HepG2 (cell line): ENCODE measurements around the gene RRAS. TPM values are rescaled to one million over a fixed set of nuclear protein-coding genes. Genes with fewer than 3 reads are reported as not detected.

Experiments
- ATAC-seq: fragments of 200-7000 bp; cut with Tn5 transposase; 3 replicates; pipeline ENCODE4 v1.9.1; 2020; ENCODE audit warnings: mild to moderate bottlenecking, moderate library complexity
- BruUV-seq: library from RNA; stranded (reverse); fragments of 400-500 nt; replicated peaks from 2 replicates; lab custom pipeline; 2021; lab: Mats Ljungman, UMichigan
- CTCF ChIA-PET: fragments of 300-600 bp; formaldehyde crosslinking; extraction: SDS; loops from one replicate; lab custom pipeline; 2021; ENCODE audit warnings: low total read pairs, inconsistent platforms, low intra/inter-chr PET ratio; lab: Yijun Ruan, JAX
- POLR2A ChIA-PET: fragments of 350-600 bp; sonication (Branson Sonifier 250); formaldehyde crosslinking; loops from one replicate; lab custom pipeline; 2020; ENCODE audit warnings: antibody characterized with exemption, inconsistent platforms; lab: Yijun Ruan, JAX
- DNase-seq: peaks from one replicate; pipeline ENCODE4 v3.0.0-alpha.2; 2015; ENCODE audit warnings: low spot score
- FAIRE-seq: peaks from 3 replicates; lab custom pipeline; 2011; peaks lifted over from hg19 to GRCh38; lab: Jason Lieb, UNC
- H2AFZ ChIP-seq: one replicate; pipeline ENCODE4 v1.6.1; 2011; ENCODE audit warnings: low read length, inconsistent platforms
- H3K27ac ChIP-seq: fragments of 300-600 bp; 3 replicates; pipeline ENCODE4 v1.8.0; 2011; ENCODE audit warnings: mixed run types, mild to moderate bottlenecking, mixed read lengths, low read length, inconsistent platforms; ENCODE audit not compliant: insufficient read depth; ENCODE audit errors: extremely low read length
- H3K27me3 ChIP-seq, 2 experiments: fragments of 200-600 bp in 1 of 2; 2 replicates in 1 of 2; 3 replicates in 1 of 2; pipeline versions ENCODE4 v1.6.0 to v1.8.0; 2011; ENCODE audit warnings: low read length in 2 of 2, mild to moderate bottlenecking in 2 of 2, moderate library complexity in 2 of 2, inconsistent platforms in 1 of 2; ENCODE audit not compliant: insufficient read depth in 2 of 2, control insufficient read depth in 1 of 2
- H3K36me3 ChIP-seq, 2 experiments: fragments of 200-600 bp in 1 of 2; replicated peaks in 1 of 2; 2 replicates in 1 of 2; 3 replicates in 1 of 2; pipeline versions ENCODE4 v1.5.1 to v1.8.0; 2011; ENCODE audit warnings: low read length in 2 of 2, inconsistent platforms in 1 of 2; ENCODE audit not compliant: insufficient read depth in 2 of 2, control insufficient read depth in 1 of 2
- H3K4me1 ChIP-seq: 2 replicates; pipeline ENCODE4 v1.5.1; 2012; ENCODE audit warnings: low read length, inconsistent platforms; ENCODE audit not compliant: insufficient read depth
- H3K4me2 ChIP-seq: 2 replicates; pipeline ENCODE4 v1.6.0; 2011; ENCODE audit warnings: low read depth, low read length, inconsistent platforms
- H3K4me3 ChIP-seq, 3 experiments: fragments of 200-600 bp in 1 of 3; sonication (generic), shearing (Covaris generic) in 1 of 3; replicated peaks in 1 of 3; 2 replicates each; pipeline ENCODE4 v1.5.1; 2011 to 2016; ENCODE audit warnings: low read length in 3 of 3, inconsistent platforms in 2 of 3, low read depth in 2 of 3, mild to moderate bottlenecking in 2 of 3, control low read depth in 1 of 3, mixed read lengths in 1 of 3; ENCODE audit not compliant: insufficient read depth in 1 of 3
- H3K79me2 ChIP-seq: one replicate; pipeline ENCODE4 v1.6.1; 2011; ENCODE audit warnings: low read length, inconsistent platforms; ENCODE audit not compliant: insufficient read depth
- H3K9ac ChIP-seq: 2 replicates; pipeline ENCODE4 v1.6.0; 2011; ENCODE audit warnings: mild to moderate bottlenecking, low read depth, low read length, inconsistent platforms; ENCODE audit not compliant: insufficient read depth
- H3K9me3 ChIP-seq: 2 replicates; pipeline ENCODE4 v1.5.1; 2012; ENCODE audit warnings: mild to moderate bottlenecking, low read length
- H4K20me1 ChIP-seq: 2 replicates; pipeline ENCODE4 v1.6.0; 2011; ENCODE audit warnings: inconsistent platforms, mild to moderate bottlenecking, low read length, moderate library complexity; ENCODE audit not compliant: insufficient read depth
- HNF1A ChIP-seq, 2 experiments: sonication (generic) in 1 of 2; formaldehyde crosslinking in 1 of 2; IDR thresholded peaks; 2 replicates each; pipeline versions ENCODE4 v1.4.0 to v1.6.1; 2016 to 2020; ENCODE audit warnings: borderline replicate concordance in 1 of 2, low read depth in 1 of 2, mild to moderate bottlenecking in 1 of 2, missing genetic modification reagents in 1 of 2
- HOXA7 ChIP-seq: sonication (generic); formaldehyde crosslinking; IDR thresholded peaks from 2 replicates; pipeline ENCODE4 v1.8.1; 2022; ENCODE audit warnings: mild to moderate bottlenecking, missing genetic modification reagents, moderate library complexity
- SMARCE1 ChIP-seq: fragments of 450-650 bp; IDR thresholded peaks from 2 replicates; pipeline ENCODE4 v1.6.1; 2017; ENCODE audit warnings: borderline replicate concordance
- ZNF205 ChIP-seq: IDR thresholded peaks from 2 replicates; pipeline ENCODE4 v1.6.1; 2018; ENCODE audit warnings: missing biosample characterization, missing genetic modification reagents
- ZNF383 ChIP-seq: sonication (generic); formaldehyde crosslinking; IDR thresholded peaks from 2 replicates; pipeline ENCODE4 v1.4.0; 2020; ENCODE audit warnings: missing genetic modification reagents, mild to moderate bottlenecking, borderline replicate concordance
- ZNF530 ChIP-seq: sonication (generic); formaldehyde crosslinking; IDR thresholded peaks from 2 replicates; pipeline ENCODE4 v1.5.0; 2020; ENCODE audit warnings: low read depth, mild to moderate bottlenecking, missing genetic modification reagents
- WGBS: methylation state at CpG from one replicate; pipeline ENCODE4 v1.1.6; 2017; ENCODE audit warnings: low lambda C conversion rate; 5-methylcytosine and 5-hydroxymethylcytosine counted together
- in situ Hi-C: cut with HindIII; loops from 2 replicates; pipeline ENCODE4 v1.10.0; 2017; ENCODE audit warnings: low pct_unique_long_range_greater_than_20kb; ENCODE audit not compliant: extremely low pct_ligation_motif_present
- intact Hi-C: fragments of 100-400 bp; cut with micrococcal nuclease; formaldehyde crosslinking; loops from one replicate; pipeline ENCODE4 v1.10.0; 2022; ENCODE audit not compliant: unreplicated experiment
- polyA plus RNA-seq, 8 experiments: library from polyadenylated mRNA; depleted of rRNA in 3 of 8; stranded (reverse) in 7 of 8; unstranded in 1 of 8; fragments of >200 nt; fragmentation: Illumina TruSeq in 4 of 8; extraction: Trizol in 4 of 8; gene quantifications; 2 replicates each; pipeline versions ENCODE4 v1.2.1 to v1.2.3, GENCODE V29; 2011 to 2016; ENCODE audit warnings: low read depth in 4 of 8, missing spikeins in 1 of 8, mixed read lengths in 1 of 8; ENCODE audit not compliant: insufficient read depth in 1 of 8
- total RNA-seq, 5 experiments: library from RNA; depleted of rRNA; stranded (reverse); fragments of >200 nt; fragmentation: Illumina TruSeq; extraction: Trizol; gene quantifications; 2 replicates each; pipeline ENCODE4 v1.2.3, GENCODE V29; 2016; ENCODE audit warnings: low read depth in 1 of 5

The RRAS gene
- total and polyA plus RNA-seq, 2 of the 13 experiments (the other 11 are each of a cell fraction or from before 2014, with no cell fraction given), result 1.5 to 12.0 TPM

- Histone ChIP-seq H4K20me1 (peaks cover 3% of the 10 kb centered on the region), H3K9ac (no peak overlapping the region), H3K36me3 (peaks cover 11 to 45% of the 10 kb centered on the region in 2 experiments; a peak in 4 of 5 replicates), H3K27me3 (no peaks in the 10 kb centered on the region), H3K9me3 (no peaks in the 10 kb centered on the region), H3K4me2 (no peak overlapping the region), H3K4me3 (no peak overlapping the region), H3K79me2 (peaks cover 4% of the 10 kb centered on the region), H2AFZ (no peak overlapping the region), H3K4me1 (peaks cover 17% of the 10 kb centered on the region), H3K27ac (no peak overlapping the region)
- FAIRE-seq (no peak), ATAC-seq (no peak), DNase-seq (no peak)
- ChIA-PET POLR2A (interaction anchor here (1.0 kb wide), 1 partner anchor 31 kb away, joined by 5 read pairs; no protein-coding TSS in a partner anchor), CTCF (no interaction called here)
- 97% methylated on average over 12 of the region's 12 CpGs for WGBS
- TF ChIP-seq ZNF383 (no peak), HNF1A (IDR thresholded peaks at IDR 0.05; ENCODE audit: low read depth) (no peak), HNF1A (CRISPR knock-in tag; IDR thresholded peaks at IDR 0.05; ENCODE audit: borderline replicate concordance) (no peak), ZNF205 (CRISPR knock-in tag) (no peak), SMARCE1 (no peak), ZNF530 (CRISPR knock-in tag) (no peak), HOXA7 (CRISPR knock-in tag) (no peak)
- BruUV-seq, result no TSS peak
- intact Hi-C loops (no loop called here), in situ Hi-C loops (no loop called here)
These were observed 30.3 kb downstream of the RRAS start for GRCh38 chr19:49609499-49610092.
